Stimulated activated naive CD4-positive, alpha-beta T cell (primary cell): ENCODE measurements around the gene EVC.
"Not testable (repeated sequence)": the region's sequence is repeated elsewhere in the genome, so short reads cannot be mapped to it uniquely, and the experiment has no call there.

Experiments used
- DNase-seq, 6 experiments: peaks; one replicate each; lab custom pipeline; 2025; lab: John Stamatoyannopoulos, UW

EVC gene

GRCh38 chr4:5785806-5786680, 75.0 kb downstream of the EVC start:
- DNase-seq: no peak

DNA sequence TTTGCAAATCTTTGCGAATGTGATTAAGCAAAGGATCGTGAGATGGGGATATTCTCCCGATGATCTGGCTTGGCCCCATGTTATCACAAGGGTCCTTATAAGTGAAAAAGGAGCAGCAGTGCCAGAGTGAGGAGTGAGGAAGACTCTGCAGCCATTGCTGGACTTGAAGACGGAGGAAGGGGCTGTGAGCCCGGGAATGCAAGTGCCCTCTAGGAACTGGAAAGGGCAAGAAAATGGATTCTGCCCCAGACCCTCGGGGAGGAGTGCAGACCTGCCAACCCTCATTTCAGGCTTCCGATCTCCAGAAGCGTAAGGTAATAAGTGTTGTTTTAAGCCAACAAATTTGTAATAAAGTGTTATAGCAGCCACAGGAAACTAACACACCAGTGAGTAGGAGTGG, 76.3 kb downstream of the EVC start:
- no peak for DNase-seq

GRCh38 chr4:5788144-5788543, 77.1 kb downstream of the EVC start:
- DNase-seq: no peak

DNA sequence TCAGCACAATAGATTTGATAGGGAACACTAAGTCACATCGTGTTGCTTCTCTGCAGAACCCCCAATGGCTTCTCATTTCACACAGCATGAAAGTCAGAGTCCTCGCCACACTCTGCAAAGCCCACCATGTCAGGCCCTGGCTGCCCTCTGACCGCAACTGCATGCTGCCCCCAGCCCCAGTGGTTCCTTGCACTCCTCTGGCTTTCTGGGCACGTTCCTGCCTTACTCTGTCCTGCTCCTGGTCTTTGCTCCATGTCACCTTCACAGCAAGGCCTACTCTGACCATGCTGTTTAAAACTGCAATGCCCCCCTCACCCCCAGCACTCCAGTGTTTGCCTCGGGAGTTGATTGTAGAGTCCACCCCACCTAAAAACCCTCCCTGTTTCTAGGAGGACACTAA, 78.1 kb downstream of the EVC start:
- no peak for DNase-seq

GRCh38 chr4:5790546-5790857, 79.5 kb downstream of the EVC start:
- no peak for DNase-seq

GRCh38 chr4:5791654-5792053, 80.7 kb downstream of the EVC start:
- no peak for DNase-seq

DNA sequence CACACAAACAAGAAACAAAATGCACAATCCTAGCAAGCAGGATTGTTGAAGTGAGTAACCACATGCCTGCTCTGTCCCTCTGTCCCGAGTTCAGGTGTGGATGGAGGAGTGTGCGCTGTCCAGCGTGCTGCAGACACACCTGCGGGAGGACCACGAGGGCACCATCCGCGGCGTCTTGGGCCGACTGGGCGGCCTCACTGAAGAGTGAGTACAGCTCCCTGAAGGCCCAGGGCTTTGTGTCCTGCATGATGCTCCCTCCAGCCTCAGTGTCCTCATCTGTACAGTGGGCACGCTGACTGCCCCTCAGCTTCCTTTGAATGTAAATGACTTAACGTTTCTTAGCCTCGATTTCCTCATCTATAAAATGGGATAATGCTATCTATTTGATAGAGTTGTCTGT, 82.5 kb downstream of the EVC start:
- no peak for DNase-seq

GRCh38 chr4:5795580-5795979, 84.6 kb downstream of the EVC start:
- no peak for DNase-seq

GRCh38 chr4:5796976-5797375, 86.0 kb downstream of the EVC start:
- no peak for DNase-seq

DNA sequence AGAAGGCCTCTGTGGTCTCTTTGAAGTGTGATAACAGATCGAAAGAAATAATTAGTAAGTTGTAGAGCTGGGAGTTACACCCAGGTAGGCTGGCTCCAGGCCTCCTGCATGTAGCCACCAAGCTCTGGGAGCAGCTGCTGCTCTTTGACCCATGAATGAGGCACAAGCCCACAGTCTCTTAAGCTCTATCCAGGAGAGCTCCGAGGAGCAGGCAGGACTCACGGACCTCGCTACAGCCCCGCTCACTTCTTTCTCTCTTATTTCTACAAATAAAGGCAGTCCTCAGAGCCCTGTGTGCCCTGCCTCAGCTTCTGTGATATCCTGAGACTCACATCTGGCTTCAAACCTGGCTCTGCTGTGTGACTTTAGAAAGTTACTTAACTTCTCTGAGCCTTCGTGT, 86.9 kb downstream of the EVC start:
- no peak for DNase-seq

DNA sequence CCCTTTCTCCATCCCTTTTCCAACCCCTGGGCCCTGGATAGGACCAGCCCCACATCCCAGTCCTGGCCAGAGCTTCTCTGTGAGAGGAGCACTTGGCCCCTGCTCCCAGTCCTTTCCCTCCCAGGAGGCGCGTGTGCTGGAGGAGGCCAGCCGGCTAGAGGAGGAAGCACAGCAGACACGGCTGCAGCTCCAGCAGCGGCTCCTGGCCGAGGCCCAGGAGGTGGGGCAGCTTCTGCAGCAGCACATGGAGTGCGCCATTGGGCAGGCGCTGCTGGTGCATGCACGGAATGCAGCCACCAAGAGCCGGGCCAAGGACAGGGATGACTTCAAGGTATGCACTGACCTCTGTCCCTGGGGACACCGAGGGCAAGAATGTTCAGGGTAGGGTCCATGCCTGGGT, 87.5 kb downstream of the EVC start:
- no peak for DNase-seq

DNA sequence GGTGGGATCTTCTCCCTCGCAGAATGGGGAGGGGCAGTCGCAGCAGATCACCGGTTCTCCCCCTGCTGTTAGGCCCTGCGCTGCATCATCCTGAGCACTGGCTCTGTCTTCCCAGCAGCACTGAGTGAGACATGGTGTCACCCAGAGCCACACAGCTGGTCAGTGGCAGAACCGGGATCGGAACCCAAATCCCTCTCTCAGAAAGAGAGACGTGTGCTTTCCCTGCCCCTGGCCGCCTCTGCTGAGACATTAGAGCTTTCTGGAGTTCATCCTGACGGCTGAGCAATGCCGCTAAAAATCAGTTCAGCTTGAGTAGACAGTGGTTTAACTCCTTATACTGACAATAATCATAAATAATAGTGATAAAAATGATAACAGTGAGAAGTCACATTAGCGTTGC, 87.9 kb downstream of the EVC start:
- DNase-seq: no peak

DNA sequence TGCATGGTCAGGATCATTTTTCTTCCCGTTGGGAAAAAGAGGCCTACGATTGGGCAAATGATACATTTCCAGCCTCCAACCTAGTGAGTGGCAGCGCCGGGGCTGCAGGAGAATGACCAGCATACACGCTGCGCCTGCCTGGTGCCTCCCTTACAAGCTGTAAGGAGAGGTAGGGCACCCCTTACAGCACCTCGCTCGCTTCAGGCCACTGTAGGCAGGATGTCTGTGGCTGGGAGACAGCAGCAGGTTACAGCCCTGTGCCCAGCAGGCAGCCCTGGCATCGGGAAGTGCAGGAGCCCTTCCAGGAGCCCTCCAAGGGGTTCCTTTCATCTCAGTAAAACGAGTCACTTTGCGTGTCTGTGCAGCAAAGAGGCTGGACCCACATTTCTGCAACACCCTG, 88.4 kb downstream of the EVC start:
- no peak for DNase-seq

- DNase-seq: no peak
Observed at GRCh38 chr4:5800496-5800895, 89.5 kb downstream of the EVC start.

DNA sequence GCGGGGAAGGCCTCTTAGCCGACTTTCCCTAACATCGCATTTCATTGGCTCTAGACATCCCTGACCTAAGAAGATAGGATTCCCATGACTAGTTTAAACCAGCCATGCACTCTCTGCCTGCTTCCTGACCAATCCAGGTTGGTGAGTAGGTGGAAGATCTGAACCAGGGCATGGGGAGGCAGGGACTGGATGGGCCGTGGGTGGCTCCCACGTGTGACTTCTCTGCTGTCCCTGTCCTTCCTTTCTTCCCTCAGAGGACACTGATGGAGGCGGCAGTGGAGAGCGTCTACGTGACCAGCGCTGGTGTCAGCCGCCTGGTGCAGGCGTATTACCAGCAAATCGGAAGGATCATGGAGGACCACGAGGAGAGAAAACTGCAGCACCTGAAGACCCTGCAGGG, 90.7 kb downstream of the EVC start:
- DNase-seq: no peak

DNA sequence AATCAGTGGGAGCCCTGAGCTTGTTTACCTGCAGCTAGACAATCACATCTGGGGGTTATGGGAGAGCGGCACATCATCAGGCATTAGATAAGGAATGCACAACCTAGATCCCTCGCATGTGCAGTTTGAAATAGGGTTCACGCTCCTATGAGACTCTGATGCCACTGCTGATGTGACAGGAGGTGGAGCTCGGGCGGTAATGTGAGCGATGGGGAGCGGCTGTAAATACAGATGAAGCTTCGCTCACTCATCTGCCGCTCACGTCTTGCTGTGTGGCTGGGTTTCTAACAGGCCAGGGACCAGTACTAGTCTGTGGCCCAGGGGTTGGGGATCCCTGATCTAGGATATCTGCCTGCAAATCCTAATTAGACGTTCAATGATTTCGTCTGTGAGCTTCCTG, 91.6 kb downstream of the EVC start:
- no peak for DNase-seq

DNA sequence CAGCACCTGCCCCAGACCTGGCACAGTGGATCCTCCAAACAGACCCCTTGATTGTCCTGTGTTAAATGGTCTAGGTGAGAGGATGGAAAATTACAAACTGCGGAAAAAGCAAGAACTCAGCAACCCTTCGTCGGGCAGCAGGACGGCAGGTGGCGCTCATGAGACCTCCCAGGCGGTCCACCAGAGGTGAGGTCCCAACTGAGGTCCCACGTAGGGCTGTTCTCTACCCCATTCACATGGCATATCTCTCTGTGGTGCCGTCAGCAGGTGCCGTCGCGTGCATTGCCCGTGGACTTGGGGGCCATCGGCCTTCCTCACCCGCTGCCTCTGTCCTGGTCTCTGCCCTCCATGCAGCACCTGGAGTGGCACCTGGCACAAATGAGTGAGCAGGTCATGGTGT, 93.7 kb downstream of the EVC start:
- DNase-seq: no peak

DNA sequence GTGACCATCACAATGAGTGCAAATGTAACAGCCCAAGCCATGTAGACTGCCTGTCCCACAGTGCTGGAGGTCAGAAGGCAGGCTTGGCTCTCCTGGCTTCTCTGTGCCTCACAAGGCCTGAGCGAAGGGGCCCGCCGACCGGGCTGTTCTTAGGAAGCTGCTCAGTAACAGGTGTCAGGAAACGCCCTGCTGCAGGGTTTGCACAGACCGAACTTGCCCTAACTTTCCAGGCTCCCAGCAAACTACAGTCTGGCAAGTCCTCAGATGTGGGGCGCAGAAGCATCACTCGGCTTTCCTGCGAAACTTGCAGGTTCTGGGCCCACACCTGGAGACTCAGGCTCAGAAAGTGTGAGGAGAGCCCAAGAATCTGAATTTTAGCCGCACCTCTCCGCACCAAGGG, 94.3 kb downstream of the EVC start:
- no peak for DNase-seq

- DNase-seq: no peak
Observed at GRCh38 chr4:5808081-5808741, 97.2 kb downstream of the EVC start.

DNA sequence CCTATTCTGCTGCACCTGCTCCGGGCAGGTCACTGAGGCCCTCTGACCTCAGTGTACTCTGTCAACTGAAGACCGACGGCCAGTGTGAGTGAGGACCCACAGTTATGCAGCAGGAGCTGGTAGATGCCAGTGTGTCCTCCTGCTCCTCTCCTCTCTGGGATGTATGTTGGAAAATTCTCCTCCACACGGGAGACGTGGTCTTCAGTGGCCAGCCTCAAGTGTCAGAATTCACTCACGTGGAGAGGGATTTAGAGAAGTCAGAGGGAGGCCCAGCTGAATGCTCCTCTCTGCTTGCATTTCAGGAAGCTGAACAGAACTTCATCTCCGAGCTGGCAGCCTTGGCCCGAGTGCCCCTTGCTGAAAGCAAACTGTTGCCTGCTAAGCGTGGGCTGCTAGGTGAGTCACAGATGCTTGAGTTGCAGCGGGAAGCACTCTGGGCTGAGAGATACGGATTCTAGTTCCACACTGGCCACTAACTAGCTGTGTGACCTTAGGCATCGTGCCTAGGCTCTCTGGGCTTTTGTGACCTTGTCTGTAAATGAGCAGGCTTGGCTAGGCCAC, 98.3 kb downstream of the EVC start:
- no peak for DNase-seq

DNA sequence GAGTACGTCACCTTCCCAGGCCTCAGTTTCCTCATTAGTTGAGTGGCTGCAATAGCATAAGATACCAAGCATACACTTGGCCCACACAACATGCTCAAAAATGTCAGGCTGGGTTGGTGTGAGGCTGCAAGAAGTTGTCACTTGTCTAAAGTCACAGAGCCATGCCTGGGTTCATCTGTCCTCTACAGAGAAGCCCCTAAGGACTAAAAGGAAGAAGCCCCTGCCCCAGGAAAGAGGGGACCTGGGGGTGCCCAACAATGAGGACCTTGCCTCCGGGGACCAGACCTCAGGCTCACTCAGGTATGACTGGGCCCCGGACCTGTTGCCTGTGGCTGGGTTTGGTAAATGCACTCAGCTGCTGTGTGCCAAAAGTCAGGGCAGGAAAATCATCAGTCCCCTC, 99.2 kb downstream of the EVC start:
- no peak for DNase-seq

GRCh38 chr4:5810770-5811430, 99.9 kb downstream of the EVC start:
- DNase-seq: no peak

- not testable (repeated sequence) for DNase-seq
Observed at GRCh38 chr4:5812057-5812456, 101.1 kb downstream of the EVC start.
